Measurements from ENCODE around the gene LGALS12.
"Not testable (repeated sequence)": the region's sequence is repeated elsewhere in the genome, so short reads cannot be mapped to it uniquely, and the experiment has no call there.

LGALS12 gene

DNA sequence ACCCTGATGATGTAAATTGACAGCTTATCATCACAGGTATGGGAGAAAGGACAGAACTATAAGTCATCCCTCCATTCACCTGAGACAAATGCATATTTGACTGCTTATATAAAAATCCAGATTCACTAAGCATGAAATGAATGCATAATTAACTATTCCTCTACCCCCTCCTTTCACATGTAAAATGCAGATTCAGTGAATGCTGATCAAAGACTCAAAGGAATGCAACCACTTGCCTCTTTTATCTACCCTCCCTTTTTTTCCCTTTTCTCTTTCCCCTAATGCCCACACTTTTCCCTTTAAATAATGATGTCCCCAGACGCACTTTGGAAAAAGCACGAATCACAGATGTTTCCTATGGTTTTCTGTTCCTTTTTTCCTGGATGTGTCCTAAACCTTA is 26.2 kb downstream of the LGALS12 start:
- in situ Hi-C loops (cut with MboI; ENCODE audit: low sequenced_read_pairs), result no loop called here

DNA sequence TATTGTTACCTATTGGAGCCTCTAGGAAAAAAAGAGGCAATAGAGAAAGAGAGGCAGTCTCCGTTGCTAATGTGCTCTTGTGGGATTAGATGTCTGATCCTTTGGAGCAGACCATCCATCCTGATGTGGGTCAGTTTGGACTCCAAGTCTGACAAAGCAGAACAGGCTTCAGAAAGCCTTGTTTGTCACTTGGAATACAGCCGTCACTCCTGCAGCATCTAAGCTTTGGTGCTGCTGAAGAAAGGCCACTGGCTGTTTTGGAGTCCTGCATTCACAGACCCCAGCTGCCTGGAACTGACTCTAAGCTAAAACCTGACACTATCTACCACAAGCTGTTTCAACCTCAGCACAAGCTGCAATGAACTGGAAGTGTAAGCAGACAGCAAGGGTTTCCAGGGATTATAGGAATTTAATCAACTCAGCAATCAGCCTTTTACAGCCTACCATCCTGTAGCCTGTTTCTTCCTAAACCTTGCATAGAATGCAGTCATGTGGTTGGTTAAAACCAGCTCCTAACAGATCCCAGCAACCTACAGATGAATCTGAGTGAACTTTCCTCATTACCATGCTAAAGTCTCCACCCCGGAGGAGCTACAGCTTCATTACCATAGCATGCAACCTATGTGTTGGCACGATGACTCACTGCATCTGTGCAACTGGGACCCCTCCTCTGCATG is 27.1 kb downstream of the LGALS12 start:
- in situ Hi-C loops (cut with MboI; ENCODE audit: low sequenced_read_pairs), result no loop called here

DNA sequence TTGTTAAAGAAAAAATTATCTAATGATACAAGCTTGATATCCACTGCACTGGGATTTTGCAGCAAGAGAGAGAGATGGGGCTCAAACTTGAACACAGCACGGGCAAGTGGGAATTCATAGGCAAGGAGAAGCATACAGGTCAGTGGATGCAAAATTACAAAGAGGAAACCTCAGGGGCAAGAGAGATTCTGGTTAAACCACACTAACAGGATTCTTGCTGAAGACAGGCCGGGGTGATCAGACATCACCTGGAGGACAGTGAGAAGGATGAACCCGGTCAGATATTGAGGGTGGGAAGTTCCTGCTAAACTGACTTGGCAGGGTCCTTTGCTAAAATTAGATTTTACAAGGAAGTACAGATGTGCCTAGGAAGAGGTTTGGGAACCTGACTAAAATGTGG is 28.2 kb downstream of the LGALS12 start:
- in situ Hi-C loops (cut with MboI; ENCODE audit: low sequenced_read_pairs), result no loop called here

GRCh38 chr11:63534895-63535461 is 29.1 kb downstream of the LGALS12 start:
- in situ Hi-C loops (cut with MboI; ENCODE audit: low sequenced_read_pairs), result no loop called here

DNA sequence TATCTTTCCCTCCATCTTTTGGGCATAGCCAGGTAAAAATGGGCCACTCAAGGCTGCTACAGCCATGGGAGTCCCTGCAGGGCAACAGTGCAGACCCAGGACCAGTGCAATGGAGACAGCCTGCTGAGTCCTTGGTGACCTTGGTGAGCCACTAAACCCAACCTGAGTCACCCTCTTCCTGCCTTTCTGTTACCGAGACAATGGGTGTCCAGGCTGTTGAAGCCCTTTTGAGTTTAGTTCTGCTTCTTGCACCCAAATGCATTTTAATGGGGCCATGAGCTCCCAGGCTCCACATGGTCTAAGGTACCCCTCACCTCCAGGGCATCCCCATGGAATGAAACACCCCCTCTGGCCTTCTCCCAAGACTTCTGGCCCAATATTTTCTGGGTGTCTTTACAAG is 29.9 kb downstream of the LGALS12 start:
- in situ Hi-C loops (cut with MboI; ENCODE audit: low sequenced_read_pairs), result no loop called here

DNA sequence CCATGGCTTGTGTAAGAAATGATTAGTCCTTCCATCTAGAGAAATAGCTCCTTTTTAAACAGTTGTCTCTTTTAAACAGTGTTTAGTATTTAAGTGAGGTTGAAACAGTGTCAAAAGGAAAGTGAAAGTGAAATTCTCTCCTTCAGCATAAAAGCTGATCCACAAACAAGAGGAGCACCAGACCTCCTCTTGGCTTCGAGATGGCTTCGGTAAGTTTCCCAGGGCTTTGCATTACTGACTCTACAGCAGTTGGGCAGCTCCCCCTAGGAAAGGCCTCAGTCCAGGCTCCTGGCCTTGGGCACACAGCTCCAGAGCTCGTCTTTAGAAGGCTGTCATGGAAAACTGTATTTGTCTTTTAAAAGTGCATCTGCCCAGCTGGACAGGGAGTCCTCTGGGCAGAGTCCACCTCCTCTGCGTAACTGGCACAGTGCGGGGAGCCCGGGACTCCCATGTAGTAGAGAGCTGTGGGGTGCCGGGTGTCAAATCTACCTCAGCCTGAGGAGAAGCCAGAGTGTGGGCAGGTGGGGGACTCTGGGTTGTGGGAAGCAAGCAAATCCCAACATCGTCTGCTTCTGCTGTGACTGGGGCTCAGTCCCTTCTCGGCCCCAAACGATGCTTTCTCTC is 30.9 kb downstream of the LGALS12 start, which contains the start of gene PLAAT4:
Gene PLAAT4 (plus strand): TSS at position 140 of the 624 bp plus-strand sequence. CDS start 61 bp downstream, at position 201.
- in situ Hi-C loops (cut with MboI; ENCODE audit: low sequenced_read_pairs), result no loop called here

DNA sequence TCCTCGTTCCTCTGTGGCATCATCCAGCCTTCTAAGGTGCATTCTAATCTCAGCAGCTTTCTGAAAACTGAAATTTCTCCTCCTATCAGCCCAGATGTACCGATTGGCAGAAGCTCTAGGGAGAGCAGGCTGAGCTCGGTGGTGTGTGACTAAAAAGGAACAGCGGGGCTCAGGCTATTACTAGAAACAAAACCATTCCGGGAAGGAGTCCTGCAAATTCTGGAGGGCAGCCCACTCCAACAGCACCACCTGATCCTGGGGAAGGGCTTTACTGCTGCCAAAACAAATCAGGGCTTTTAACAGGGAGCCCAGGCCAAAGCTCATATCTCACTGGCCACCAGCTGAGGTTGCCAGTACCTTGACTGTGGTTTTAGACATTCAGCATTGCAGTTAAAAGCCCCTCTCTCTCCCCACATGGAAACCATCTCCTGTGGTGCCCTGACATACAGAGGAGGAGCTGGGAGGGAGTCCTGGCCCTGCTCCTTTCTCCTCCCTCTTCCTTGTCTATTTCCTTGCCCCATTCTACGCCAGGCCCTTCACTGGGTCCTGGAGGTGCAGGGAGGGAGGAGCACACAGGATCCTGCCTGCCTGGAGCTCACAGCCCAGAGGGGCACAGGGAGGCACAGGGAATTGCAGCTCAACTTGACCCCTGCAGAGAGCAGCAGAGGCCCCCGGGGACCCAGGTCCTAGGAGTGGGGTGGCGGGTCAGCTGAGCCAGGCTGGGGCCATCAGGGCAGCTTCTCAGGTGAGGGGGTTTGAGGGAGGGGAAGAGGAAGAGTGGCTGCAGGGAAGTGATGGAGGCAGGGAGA is 31.6 kb downstream of the LGALS12 start:
- in situ Hi-C loops (cut with MboI; ENCODE audit: low sequenced_read_pairs), result no loop called here

DNA sequence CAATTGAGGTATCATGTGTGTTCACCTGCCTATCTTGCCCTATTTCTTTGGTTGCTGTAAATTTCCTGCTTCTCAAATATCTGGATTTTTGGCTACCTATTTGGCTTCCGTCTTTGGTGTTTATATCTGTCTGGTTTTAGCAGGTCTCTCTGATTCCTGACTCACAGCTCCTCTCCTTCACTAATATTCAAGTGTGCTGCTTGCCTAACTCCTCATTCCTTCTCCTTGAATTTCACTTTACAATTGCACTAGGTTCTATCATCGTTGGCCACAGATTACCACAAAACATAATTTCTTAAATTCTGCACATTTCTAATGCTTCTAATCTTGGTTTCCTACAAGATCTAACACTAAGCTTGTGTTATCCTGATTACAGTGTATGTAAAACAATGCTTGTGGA is 36.6 kb downstream of the LGALS12 start:
- in situ Hi-C loops (cut with MboI; ENCODE audit: low sequenced_read_pairs), result not testable (repeated sequence)

GRCh38 chr11:63543711-63544110 is 37.8 kb downstream of the LGALS12 start:
- in situ Hi-C loops (cut with MboI; ENCODE audit: low sequenced_read_pairs), result no loop called here

DNA sequence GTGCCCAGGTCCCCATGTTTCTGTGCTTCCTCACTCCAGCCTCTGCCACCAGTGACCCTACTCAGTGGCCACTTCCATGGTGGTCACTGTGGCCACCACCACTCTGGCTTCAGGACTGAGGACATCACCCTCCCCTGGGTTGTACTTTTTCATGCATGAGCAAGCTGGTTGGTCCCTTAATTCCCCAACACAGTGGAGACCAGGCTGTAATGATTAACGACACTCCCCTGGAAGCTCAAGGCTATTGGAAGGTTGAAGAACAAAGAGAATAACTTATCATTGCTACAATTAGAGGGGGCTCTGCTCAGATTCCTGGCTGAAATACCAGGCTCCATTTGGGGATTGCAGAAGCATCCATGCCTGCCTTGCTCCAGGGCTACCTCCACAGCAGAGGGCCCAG is 41.2 kb downstream of the LGALS12 start:
- in situ Hi-C loops (cut with MboI; ENCODE audit: low sequenced_read_pairs), result no loop called here

DNA sequence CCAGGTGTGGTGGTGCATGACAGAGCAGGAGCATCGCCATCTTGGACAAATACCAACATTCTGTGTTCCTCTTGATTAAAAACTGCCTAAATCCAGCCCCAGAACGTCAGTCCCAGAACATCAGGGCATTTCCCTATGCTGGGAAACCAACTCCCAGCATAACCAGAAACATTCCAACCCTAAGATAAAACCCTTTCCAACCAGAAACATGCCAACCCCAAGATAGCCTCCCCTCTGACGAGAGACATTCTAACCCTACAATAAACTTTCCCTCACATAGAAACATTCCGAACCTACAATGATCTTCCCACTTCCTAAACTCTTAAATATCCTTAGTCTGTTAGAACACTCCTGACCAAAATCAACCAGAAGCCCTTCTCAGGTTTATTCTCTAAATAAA is 42.3 kb downstream of the LGALS12 start:
- in situ Hi-C loops (cut with MboI; ENCODE audit: low sequenced_read_pairs), result no loop called here

GRCh38 chr11:63549411-63549810 is 43.5 kb downstream of the LGALS12 start:
- in situ Hi-C loops (cut with MboI; ENCODE audit: low sequenced_read_pairs), result no loop called here

DNA sequence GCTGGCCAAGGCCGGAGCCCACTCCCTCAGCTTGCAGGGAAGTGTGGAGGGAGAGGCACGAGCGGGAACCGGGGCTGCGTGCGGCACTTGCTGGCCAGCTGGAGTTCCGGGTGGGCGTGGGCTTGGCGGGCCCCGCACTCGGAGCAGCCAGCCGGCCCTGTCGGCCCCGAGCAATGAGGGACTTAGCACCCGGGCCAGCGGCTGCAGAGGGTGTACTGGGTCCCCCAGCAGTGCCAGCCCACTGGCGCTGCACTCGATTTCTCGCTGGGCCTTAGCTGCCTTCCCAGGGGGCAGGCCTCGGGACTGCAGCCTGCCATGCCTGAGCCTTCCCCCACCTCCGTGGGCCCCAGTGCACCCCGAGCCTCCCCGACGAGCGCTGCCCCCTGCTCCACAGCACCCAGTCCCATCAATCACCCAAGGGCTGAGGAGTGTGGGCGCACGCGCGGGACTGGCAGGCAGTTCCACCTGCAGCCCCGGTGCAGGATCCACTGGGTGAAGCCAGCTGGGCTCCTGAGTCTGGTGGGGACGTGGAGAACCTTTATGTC is 44.3 kb downstream of the LGALS12 start:
- in situ Hi-C loops (cut with MboI; ENCODE audit: low sequenced_read_pairs), result not testable (repeated sequence)

DNA sequence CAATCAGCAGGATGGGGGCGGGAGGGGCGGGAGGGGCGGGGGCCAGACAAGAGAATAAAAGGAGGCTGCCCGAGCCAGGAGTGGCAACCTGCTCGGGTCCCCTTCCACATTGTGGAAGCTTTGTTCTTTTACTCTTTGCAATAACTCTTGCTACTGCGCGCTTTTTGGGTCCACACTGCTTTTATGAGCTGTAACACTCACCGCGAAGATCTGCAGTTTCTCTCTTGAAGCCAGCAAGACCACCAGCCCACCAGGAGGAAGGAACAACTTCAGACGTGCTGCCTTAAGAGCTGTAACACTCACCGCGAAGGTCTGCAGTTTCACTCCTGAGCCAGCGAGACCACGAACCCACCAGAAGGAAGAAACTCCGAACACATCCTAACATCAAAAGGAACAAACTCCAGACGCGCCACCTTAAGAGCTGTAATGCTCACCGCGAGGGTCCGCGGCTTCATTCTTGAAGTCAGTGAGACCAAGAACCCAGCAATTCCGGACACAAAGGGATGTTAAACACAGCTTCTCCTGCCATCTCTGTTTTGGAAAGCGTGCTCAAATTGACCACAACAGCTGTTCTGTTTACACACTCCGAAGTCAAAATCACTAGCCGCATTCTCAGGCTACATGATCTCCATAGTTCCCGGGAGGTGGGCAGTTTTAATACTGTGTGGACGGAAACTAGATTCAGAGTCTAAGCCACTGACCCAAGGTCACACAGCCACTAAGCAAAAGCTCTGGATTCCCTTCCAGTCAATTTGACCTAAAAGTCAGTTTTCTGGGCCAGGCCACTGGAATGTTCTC is 45.4 kb downstream of the LGALS12 start:
- in situ Hi-C loops (cut with MboI; ENCODE audit: low sequenced_read_pairs), result no loop called here

- in situ Hi-C loops (cut with MboI; ENCODE audit: low sequenced_read_pairs), result no loop called here
These were observed 46.0 kb downstream of the LGALS12 start for GRCh38 chr11:63551889-63552266.

- in situ Hi-C loops (cut with MboI; ENCODE audit: low sequenced_read_pairs), result no loop called here
These were observed 47.0 kb downstream of the LGALS12 start for GRCh38 chr11:63552921-63553320.

DNA sequence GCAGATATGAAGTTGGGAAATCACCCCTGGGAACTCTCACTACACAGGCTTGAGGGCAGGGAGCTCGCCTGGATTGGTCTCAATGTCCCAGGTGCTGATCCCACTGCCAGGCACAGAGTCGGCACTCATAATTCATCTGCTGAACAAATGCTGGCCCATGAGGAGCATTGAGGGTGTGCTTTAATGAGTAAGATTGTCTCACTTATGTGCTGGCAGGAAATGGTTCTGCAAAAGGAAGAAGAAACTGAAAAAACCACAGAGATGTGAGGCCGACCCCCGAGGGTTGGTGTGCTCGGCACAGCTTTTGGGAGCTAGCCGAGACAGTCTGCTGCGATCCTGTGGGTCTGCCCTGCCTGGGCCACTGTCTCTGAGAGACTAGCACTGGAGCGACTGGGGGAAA is 47.9 kb downstream of the LGALS12 start:
- in situ Hi-C loops (cut with MboI; ENCODE audit: low sequenced_read_pairs), result no loop called here

- in situ Hi-C loops (cut with MboI; ENCODE audit: low sequenced_read_pairs), result no loop called here
These were observed 49.0 kb downstream of the LGALS12 start for GRCh38 chr11:63554877-63555223.

DNA sequence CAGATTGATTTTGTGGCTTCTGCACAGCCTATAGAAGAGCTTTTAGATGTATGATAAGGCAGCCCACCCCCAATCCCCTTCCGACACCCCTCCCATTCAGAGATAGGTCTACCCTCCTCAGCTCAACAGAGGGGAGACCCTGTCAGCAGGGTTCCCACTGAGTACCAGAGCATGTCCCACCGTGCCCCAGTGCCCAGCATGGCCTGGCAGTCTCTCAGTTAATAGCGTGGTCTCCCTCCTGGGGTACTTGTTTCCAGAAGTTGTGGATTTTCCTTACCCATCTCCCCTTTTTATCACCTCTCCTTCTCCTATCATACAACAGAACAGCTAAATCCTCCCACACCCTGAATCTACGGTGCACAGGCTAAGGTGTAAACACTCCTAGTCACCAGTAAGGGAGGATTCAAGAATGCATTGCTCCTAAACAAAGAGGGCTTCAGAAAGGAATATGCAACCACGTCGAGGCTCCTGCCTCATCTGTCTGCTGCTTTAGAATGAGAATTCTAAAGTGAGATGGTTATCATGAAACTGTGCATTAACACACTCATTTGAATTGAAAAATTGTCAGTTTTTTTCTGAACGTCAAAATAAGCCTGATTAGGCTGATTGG is 50.6 kb downstream of the LGALS12 start:
- in situ Hi-C loops (cut with MboI; ENCODE audit: low sequenced_read_pairs), result no loop called here

GRCh38 chr11:63557570-63557969 is 51.7 kb downstream of the LGALS12 start:
- in situ Hi-C loops (cut with MboI; ENCODE audit: low sequenced_read_pairs), result no loop called here
